Activated CD4-positive, alpha-beta T cell treated with anti-CD3 and anti-CD28 coated beads, Interleukin-2, amount 10 ng/mL, durations not matched to agents 24 days and 14 days (primary cell): ENCODE data around the gene ANKRD13C. TPM values are rescaled to one million over a fixed set of nuclear protein-coding genes. Genes with fewer than 3 reads are reported as not detected.

Source experiments
- DNase-seq: peaks from one replicate; pipeline ENCODE4 v3.0.0; 2022
- H3K27ac Mint-ChIP-seq: one replicate; pipeline ENCODE4 v1.8.0; 2022; ENCODE audit warnings: mild to moderate bottlenecking, mixed read lengths
- H3K27me3 Mint-ChIP-seq: one replicate; pipeline ENCODE4 v1.8.0; 2022; ENCODE audit warnings: mixed read lengths
- H3K36me3 Mint-ChIP-seq: one replicate; pipeline ENCODE4 v1.8.0; 2022; ENCODE audit warnings: low read depth, mild to moderate bottlenecking, mixed read lengths
- H3K4me1 Mint-ChIP-seq: one replicate; pipeline ENCODE4 v1.8.0; 2021; ENCODE audit warnings: mixed read lengths
- H3K4me3 Mint-ChIP-seq: one replicate; pipeline ENCODE4 v1.8.0; 2022; ENCODE audit warnings: mild to moderate bottlenecking, moderate library complexity, mixed read lengths
- H3K9me3 Mint-ChIP-seq: one replicate; pipeline ENCODE4 v1.8.0; 2021; ENCODE audit warnings: mixed read lengths
- intact Hi-C: fragments of 100-400 bp; cut with micrococcal nuclease; formaldehyde crosslinking; loops from one replicate; pipeline ENCODE4 v1.15.1; 2023
- total RNA-seq: library from RNA; stranded (reverse); gene quantifications from 2 replicates; pipeline ENCODE4 v1.2.3, GENCODE V29; 2022

Gene ANKRD13C, protein sequence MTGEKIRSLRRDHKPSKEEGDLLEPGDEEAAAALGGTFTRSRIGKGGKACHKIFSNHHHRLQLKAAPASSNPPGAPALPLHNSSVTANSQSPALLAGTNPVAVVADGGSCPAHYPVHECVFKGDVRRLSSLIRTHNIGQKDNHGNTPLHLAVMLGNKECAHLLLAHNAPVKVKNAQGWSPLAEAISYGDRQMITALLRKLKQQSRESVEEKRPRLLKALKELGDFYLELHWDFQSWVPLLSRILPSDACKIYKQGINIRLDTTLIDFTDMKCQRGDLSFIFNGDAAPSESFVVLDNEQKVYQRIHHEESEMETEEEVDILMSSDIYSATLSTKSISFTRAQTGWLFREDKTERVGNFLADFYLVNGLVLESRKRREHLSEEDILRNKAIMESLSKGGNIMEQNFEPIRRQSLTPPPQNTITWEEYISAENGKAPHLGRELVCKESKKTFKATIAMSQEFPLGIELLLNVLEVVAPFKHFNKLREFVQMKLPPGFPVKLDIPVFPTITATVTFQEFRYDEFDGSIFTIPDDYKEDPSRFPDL
- total RNA-seq = 22.2 and 24.6 TPM in 2 replicates

DNA sequence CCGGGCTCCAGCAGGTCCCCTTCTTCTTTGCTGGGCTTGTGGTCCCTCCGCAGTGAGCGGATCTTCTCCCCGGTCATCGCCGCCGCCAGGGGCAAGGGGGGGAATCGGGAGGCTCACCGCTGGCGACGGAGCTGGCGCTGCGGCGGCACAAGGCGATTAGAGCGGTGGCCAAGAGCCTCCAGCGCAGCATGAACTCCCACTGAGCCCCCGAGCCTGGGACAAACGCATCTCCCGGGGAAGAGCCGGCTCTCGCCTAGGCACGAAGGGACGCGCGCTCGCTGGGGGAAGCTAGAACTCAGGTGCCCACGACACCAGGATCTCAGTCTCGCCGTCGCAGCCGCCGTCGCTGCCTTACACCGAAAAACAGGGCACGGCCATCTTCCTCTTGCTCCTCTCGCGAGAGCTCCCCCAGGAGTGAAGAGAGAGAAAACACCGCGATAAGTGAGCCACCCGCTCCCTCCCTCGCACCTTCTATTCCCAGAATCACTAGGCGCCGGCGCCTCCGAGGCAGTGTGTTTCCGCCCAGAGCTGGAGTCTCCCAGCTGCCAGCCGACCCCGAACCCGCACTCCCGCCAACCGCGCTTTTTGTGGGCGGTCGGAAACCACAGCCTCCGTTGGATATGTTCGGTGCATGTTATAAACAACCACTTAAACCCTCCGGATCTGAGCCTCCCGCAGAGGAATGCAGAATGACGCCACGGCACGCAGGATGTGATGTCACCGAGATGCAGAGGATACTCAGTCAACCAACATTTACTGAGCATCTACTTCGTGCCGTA lies at the start of gene ANKRD13C:
Gene ANKRD13C, minus strand, starts transcription at position 391 of the 779 bp plus-strand sequence. Its CDS starts 314 bp downstream, at position 77.
- intact Hi-C loops = loop anchor here (1.0 to 10.0 kb wide), 7 partner anchors 37 to 727 kb away; partner anchors contain the start of genes CTH, LRRC40, SRSF11 and ZRANB2
- peak within 1 kb of the TSS; percentile 95 for H3K4me3 Mint-ChIP-seq
- peaks cover 25% of the 10 kb centered on the region for H3K4me1 Mint-ChIP-seq
- peaks cover 3% of the 10 kb centered on the region for H3K9me3 Mint-ChIP-seq
- no peaks in the 10 kb centered on the region for H3K27me3 Mint-ChIP-seq
- DNase-seq = peak; percentile 97
- H3K36me3 Mint-ChIP-seq = peaks cover 24% of the 10 kb centered on the region
- H3K27ac Mint-ChIP-seq = peak within 1 kb of the TSS; percentile 97

DNA sequence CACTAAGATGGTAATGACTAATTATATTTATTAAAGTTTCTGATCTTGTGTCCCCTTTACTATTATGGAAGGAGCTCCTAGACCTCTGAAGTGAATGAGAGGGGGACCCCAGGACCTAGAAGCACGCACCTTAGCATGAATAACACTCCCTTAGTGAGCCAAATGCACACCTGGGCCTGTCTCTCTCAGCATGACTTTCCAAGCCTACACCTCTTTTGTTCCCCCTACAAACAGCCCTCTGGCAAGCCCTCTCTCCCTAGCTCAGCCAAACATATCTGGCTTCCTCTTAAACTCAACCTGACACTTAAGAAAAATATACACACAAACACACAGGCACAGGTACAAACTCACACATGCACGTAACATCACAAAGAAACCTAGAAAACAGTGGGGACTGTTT lies 49.2 kb upstream of the ANKRD13C start:
- intact Hi-C loops = no loop called here
- Mint-ChIP-seq H3K9me3 (no peaks in the 10 kb centered on the region), H3K27me3 (peaks cover 20% of the 10 kb centered on the region), H3K36me3 (no peaks in the 10 kb centered on the region), H3K4me3 (no peak overlapping the region), H3K27ac (no peak overlapping the region), H3K4me1 (no peaks in the 10 kb centered on the region)
- no peak for DNase-seq

GRCh38 chr1:70401974-70402373 lies 47.5 kb upstream of the ANKRD13C start:
- Mint-ChIP-seq H3K27me3 (peaks cover 23% of the 10 kb centered on the region), H3K9me3 (no peaks in the 10 kb centered on the region), H3K36me3 (no peaks in the 10 kb centered on the region), H3K4me3 (no peak overlapping the region), H3K27ac (no peak overlapping the region), H3K4me1 (no peaks in the 10 kb centered on the region)
- DNase-seq = no peak
- intact Hi-C loops = no loop called here

DNA sequence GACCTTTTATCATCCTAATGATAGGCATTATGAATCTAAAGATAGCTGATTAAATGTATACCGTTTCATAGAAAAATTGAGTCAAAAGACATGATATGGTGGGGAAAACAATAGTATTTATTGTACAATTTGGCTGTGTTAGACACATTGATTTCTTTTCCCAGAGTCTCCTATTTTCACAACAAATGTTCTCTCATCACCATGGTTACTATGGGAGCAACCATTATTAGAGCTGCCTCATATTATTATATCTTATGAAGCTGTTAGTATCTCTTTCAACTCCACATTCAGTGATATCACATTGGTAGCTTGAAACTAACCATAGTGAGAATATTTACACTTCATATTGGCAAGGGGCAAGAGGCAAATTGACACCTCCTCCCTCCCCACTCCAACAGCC lies 45.8 kb upstream of the ANKRD13C start:
- Mint-ChIP-seq H3K27me3 (peaks cover 27% of the 10 kb centered on the region), H3K27ac (no peak overlapping the region), H3K4me3 (no peak overlapping the region), H3K4me1 (no peaks in the 10 kb centered on the region), H3K9me3 (no peaks in the 10 kb centered on the region), H3K36me3 (no peaks in the 10 kb centered on the region)
- no peak for DNase-seq
- intact Hi-C loops = no loop called here

DNA sequence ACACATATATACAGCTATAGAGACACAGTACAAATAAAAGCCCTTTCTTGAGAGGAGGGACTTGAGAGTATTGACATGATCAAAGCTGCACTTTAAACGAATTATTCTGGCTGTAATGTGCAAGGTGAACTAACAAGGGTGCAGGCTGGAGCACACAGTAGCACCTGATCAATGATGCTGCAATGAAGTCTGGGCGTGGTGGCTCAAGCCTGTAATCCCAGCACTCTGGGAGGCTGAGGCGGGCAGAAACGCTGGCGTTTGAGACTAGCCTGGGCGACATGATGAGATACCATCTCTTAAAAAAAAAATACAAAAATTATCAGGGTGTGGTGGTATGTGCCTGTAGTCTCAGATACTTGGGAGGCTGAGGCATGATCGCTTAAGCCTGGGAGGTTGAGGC lies 42.5 kb upstream of the ANKRD13C start:
- no peak for DNase-seq
- H3K36me3 Mint-ChIP-seq = no peaks in the 10 kb centered on the region
- H3K9me3 Mint-ChIP-seq = no peaks in the 10 kb centered on the region
- no peak overlapping the region for H3K27ac Mint-ChIP-seq
- H3K4me1 Mint-ChIP-seq = no peaks in the 10 kb centered on the region
- no peak overlapping the region for H3K4me3 Mint-ChIP-seq
- peaks cover 14% of the 10 kb centered on the region for H3K27me3 Mint-ChIP-seq
- intact Hi-C loops = no loop called here

DNA sequence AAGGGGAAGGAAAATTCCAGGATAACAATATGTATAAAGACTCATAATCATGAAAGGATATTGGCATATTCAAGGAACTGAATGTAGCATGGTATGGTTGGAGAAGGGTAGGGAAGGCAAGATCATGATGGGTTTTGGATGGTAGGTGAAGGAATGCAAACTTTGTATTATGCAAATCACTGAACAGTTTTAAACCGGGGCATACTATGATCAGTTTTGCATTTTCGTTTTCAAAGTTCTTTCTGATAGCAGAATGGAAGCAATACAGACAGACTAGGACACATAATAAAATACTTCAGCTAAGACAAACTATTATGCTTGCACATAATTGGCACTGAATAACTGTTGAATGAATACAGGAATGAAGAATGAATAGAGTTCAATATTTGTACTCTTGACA lies 42.1 kb upstream of the ANKRD13C start:
- DNase-seq = no peak
- no peaks in the 10 kb centered on the region for H3K9me3 Mint-ChIP-seq
- H3K27me3 Mint-ChIP-seq = peaks cover 16% of the 10 kb centered on the region
- no peak overlapping the region for H3K27ac Mint-ChIP-seq
- no peaks in the 10 kb centered on the region for H3K4me1 Mint-ChIP-seq
- no peak overlapping the region for H3K4me3 Mint-ChIP-seq
- H3K36me3 Mint-ChIP-seq = no peaks in the 10 kb centered on the region
- intact Hi-C loops = no loop called here

- Mint-ChIP-seq H3K4me1 (no peaks in the 10 kb centered on the region), H3K27ac (no peak overlapping the region), H3K4me3 (no peak overlapping the region), H3K9me3 (no peaks in the 10 kb centered on the region), H3K27me3 (peaks cover 17% of the 10 kb centered on the region), H3K36me3 (no peaks in the 10 kb centered on the region)
- intact Hi-C loops = no loop called here
- no peak for DNase-seq
Observed at GRCh38 chr1:70392626-70393025, 38.1 kb upstream of the ANKRD13C start.

GRCh38 chr1:70387507-70387906 lies 33.0 kb upstream of the ANKRD13C start:
- H3K9me3 Mint-ChIP-seq = no peaks in the 10 kb centered on the region
- no peaks in the 10 kb centered on the region for H3K4me1 Mint-ChIP-seq
- H3K36me3 Mint-ChIP-seq = no peaks in the 10 kb centered on the region
- no peak for DNase-seq
- H3K27me3 Mint-ChIP-seq = peaks cover 22% of the 10 kb centered on the region
- no peak overlapping the region for H3K27ac Mint-ChIP-seq
- no peak overlapping the region for H3K4me3 Mint-ChIP-seq
- intact Hi-C loops = no loop called here

DNA sequence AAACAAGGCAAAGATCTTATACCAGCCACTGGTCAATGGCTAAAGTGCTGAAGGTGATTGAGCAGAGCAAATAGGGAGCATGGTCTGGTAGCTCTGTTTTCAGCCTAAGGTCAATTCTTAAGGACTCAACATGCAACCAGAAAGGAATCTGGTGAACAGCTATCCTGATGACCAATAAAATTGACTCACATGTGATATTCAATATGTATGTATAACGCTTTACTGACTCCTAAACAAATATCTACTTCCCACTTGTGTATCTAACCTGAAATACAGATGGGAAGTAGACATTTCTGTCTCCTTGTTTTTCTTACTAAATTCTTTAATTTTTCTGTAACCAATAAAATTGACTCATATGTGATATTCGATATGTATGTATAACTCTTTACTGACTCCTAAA lies 31.6 kb upstream of the ANKRD13C start:
- H3K4me3 Mint-ChIP-seq = no peak overlapping the region
- H3K4me1 Mint-ChIP-seq = no peaks in the 10 kb centered on the region
- no peaks in the 10 kb centered on the region for H3K36me3 Mint-ChIP-seq
- intact Hi-C loops = no loop called here
- no peak overlapping the region for H3K27ac Mint-ChIP-seq
- peaks cover 19% of the 10 kb centered on the region for H3K27me3 Mint-ChIP-seq
- DNase-seq = no peak
- no peaks in the 10 kb centered on the region for H3K9me3 Mint-ChIP-seq

GRCh38 chr1:70385477-70385876 lies 31.0 kb upstream of the ANKRD13C start:
- Mint-ChIP-seq H3K27ac (no peak overlapping the region), H3K4me3 (no peak overlapping the region), H3K9me3 (no peaks in the 10 kb centered on the region), H3K27me3 (peaks cover 19% of the 10 kb centered on the region), H3K4me1 (no peaks in the 10 kb centered on the region), H3K36me3 (no peaks in the 10 kb centered on the region)
- intact Hi-C loops = no loop called here
- DNase-seq = no peak

GRCh38 chr1:70384542-70384941 lies 30.0 kb upstream of the ANKRD13C start:
- intact Hi-C loops = no loop called here
- Mint-ChIP-seq H3K27me3 (peaks cover 18% of the 10 kb centered on the region), H3K4me3 (no peak overlapping the region), H3K9me3 (no peaks in the 10 kb centered on the region), H3K4me1 (no peaks in the 10 kb centered on the region), H3K27ac (no peak overlapping the region), H3K36me3 (no peaks in the 10 kb centered on the region)
- DNase-seq = no peak

DNA sequence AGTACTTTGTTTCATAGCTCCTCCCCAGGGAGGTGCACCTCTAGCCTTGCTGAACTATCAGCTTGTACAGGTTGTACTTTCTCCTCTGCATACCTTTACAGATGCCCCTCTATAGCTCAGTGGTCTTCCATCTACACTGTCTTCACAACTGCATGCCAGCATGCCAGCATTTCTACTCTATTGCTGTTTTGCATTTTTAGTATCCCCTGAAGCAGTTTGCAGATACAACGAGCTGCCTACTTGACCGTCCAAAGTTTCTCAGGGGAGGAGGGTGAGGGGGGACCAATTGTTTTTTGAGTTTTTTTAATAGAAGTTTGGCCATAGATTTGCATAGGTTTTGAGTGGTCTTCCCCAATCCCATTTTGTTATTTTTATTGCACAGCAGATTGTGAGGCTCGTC lies 29.0 kb upstream of the ANKRD13C start:
- intact Hi-C loops = no loop called here
- peaks cover 11% of the 10 kb centered on the region for H3K27me3 Mint-ChIP-seq

DNA sequence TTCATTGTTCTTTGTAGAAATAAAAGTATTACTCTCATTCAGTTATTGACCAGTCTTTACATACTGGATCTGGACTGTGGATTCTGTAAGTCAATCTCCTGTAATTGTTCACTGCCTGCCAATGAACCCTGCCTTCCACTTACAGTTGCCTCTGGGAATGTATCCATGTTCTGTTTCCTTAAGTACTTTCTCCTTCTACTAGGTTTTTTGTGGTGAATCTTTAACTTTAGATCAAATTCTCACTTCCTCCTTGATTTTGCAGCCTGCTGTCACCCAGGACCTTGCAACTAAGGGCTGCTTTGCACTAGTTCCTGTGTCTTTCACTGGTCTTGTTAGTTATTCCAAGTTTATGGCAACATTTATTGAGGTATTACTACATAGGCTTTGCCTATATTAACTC lies 28.2 kb upstream of the ANKRD13C start:
- Mint-ChIP-seq H3K9me3 (no peaks in the 10 kb centered on the region), H3K27ac (no peak overlapping the region), H3K36me3 (no peaks in the 10 kb centered on the region), H3K4me1 (no peaks in the 10 kb centered on the region), H3K4me3 (no peak overlapping the region), H3K27me3 (peaks cover 11% of the 10 kb centered on the region)
- DNase-seq = no peak
- intact Hi-C loops = no loop called here

More for the DNA sequence above, 29.0 kb upstream of the ANKRD13C start:
- Mint-ChIP-seq H3K9me3 (no peaks in the 10 kb centered on the region), H3K4me3 (no peak overlapping the region), H3K36me3 (no peaks in the 10 kb centered on the region), H3K4me1 (no peaks in the 10 kb centered on the region), H3K27ac (no peak overlapping the region)
- DNase-seq = no peak

DNA sequence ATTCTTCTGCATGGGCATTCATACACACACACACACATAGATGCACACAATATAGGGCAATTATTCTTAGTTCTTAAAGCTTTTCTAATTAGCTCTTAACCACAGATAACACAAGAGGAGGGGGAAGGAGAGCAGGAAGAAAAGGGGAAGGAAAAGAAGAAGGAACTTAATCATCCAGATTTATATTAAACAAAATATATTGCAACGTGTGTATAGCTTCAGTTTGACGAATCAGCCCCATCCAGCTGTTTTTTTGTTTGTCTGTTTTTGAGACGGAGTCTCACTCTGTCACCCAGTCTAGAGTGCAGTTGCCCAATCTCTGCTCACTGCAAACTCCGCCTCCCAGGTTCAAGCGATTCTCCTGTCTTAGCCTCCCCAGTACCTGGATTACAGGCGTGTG lies 21.7 kb upstream of the ANKRD13C start:
- Mint-ChIP-seq H3K27ac (no peak overlapping the region), H3K36me3 (no peaks in the 10 kb centered on the region), H3K4me3 (no peak overlapping the region), H3K4me1 (no peaks in the 10 kb centered on the region), H3K27me3 (no peaks in the 10 kb centered on the region), H3K9me3 (no peaks in the 10 kb centered on the region)
- intact Hi-C loops = no loop called here
- no peak for DNase-seq
